HG03280 (cell line): ENCODE measurements around the gene SRSF5.

Experiments used
- ATAC-seq: cut with Tn5 transposase; IDR thresholded peaks from one replicate; pipeline ENCODE4 v1.9.1; 2021; ENCODE audit warnings: mild to moderate bottlenecking, moderate library complexity; ENCODE audit not compliant: unreplicated experiment

The SRSF5 gene

GRCh38 chr14:69769623-69770022, 2.7 kb downstream of the SRSF5 start:
- ATAC-seq, result no peak

GRCh38 chr14:69770559-69770958, 3.6 kb downstream of the SRSF5 start:
- no peak for ATAC-seq

GRCh38 chr14:69771136-69771535, 4.2 kb downstream of the SRSF5 start:
- ATAC-seq, result no peak

- ATAC-seq, result no peak
Measured at GRCh38 chr14:69772082-69773017, 5.4 kb downstream of the SRSF5 start.

- no peak for ATAC-seq
Measured at GRCh38 chr14:69773571-69774276, 6.8 kb downstream of the SRSF5 start.

- no peak for ATAC-seq
Measured at GRCh38 chr14:69775012-69775411, 8.1 kb downstream of the SRSF5 start.

- no peak for ATAC-seq
Measured at GRCh38 chr14:69776875-69777453, 10.0 kb downstream of the SRSF5 start.

GRCh38 chr14:69779088-69779487, 12.1 kb downstream of the SRSF5 start:
- ATAC-seq, result no peak

GRCh38 chr14:69780092-69780491, 13.2 kb downstream of the SRSF5 start:
- no peak for ATAC-seq

- no peak for ATAC-seq
Measured at GRCh38 chr14:69780952-69781351, 14.0 kb downstream of the SRSF5 start.

GRCh38 chr14:69784942-69785341, 18.0 kb downstream of the SRSF5 start:
- ATAC-seq, result no peak

GRCh38 chr14:69786603-69787002, 19.7 kb downstream of the SRSF5 start:
- no peak for ATAC-seq

- no peak for ATAC-seq
Measured at GRCh38 chr14:69789118-69789640, 22.2 kb downstream of the SRSF5 start.

- no peak for ATAC-seq
Measured at GRCh38 chr14:69792887-69793421, 26.0 kb downstream of the SRSF5 start.

- no peak for ATAC-seq
Measured at GRCh38 chr14:69794791-69795190, 27.8 kb downstream of the SRSF5 start.

- no peak for ATAC-seq
Measured at GRCh38 chr14:69795691-69796090, 28.7 kb downstream of the SRSF5 start.

- no peak for ATAC-seq
Measured at GRCh38 chr14:69796797-69797500, 30.0 kb downstream of the SRSF5 start, which contains the start of gene SLC10A1. TSS of gene SLC10A1 (minus strand) at chr14:69797241. CDS start at chr14:69797155, 86 bp downstream.

- no peak for ATAC-seq
Measured at GRCh38 chr14:69797573-69798338, 30.8 kb downstream of the SRSF5 start.

- ATAC-seq, result no peak
Measured at GRCh38 chr14:69798339-69798735, 31.4 kb downstream of the SRSF5 start.

GRCh38 chr14:69803753-69804152, 36.8 kb downstream of the SRSF5 start:
- ATAC-seq, result no peak
